ENCODE results near the gene RUNX1.

The RUNX1 gene

GRCh38 chr21:34935898-34936297 is 113.2 kb downstream of the RUNX1 start:
- Histone ChIP-seq H3K36me3 (ENCODE audit: low read depth) (no peaks in the 10 kb centered on the region), H3K4me1 (ENCODE audit: insufficient read depth, poor library complexity, severe bottlenecking) (peaks cover 27% of the 10 kb centered on the region)

GRCh38 chr21:34935452-34935851 is 113.7 kb downstream of the RUNX1 start:
- H3K4me3 ChIP-seq (ENCODE audit: severe bottlenecking) = no peak overlapping the region
- no peaks in the 10 kb centered on the region for H3K9me3 ChIP-seq (ENCODE audit: severe bottlenecking)
- TF ChIP-seq CTCF (IDR thresholded peaks at IDR 0.05; ENCODE audit: poor library complexity, severe bottlenecking) = no peak
- no peaks in the 10 kb centered on the region for H3K36me3 ChIP-seq (ENCODE audit: low read depth)
- ATAC-seq (ENCODE audit: low read depth) = peak; percentile 71
- no peaks in the 10 kb centered on the region for H3K27me3 ChIP-seq (ENCODE audit: insufficient read depth, poor library complexity, severe bottlenecking)
- no peak for DNase-seq (ENCODE audit: low spot score)
- H3K27ac ChIP-seq (ENCODE audit: poor library complexity, severe bottlenecking) = no peak overlapping the region
- H3K4me1 ChIP-seq (ENCODE audit: insufficient read depth, poor library complexity, severe bottlenecking) = peaks cover 27% of the 10 kb centered on the region

More at GRCh38 chr21:34935898-34936297, 113.2 kb downstream of the RUNX1 start:
- no peak for ATAC-seq (ENCODE audit: low read depth)
- DNase-seq (ENCODE audit: low spot score) = no peak
- H3K27me3 ChIP-seq (ENCODE audit: insufficient read depth, poor library complexity, severe bottlenecking) = no peaks in the 10 kb centered on the region
- no peaks in the 10 kb centered on the region for H3K9me3 ChIP-seq (ENCODE audit: severe bottlenecking)
- H3K27ac ChIP-seq (ENCODE audit: poor library complexity, severe bottlenecking) = no peak overlapping the region
- H3K4me3 ChIP-seq (ENCODE audit: severe bottlenecking) = no peak overlapping the region
- no peak for TF ChIP-seq CTCF (IDR thresholded peaks at IDR 0.05; ENCODE audit: poor library complexity, severe bottlenecking)

GRCh38 chr21:34934350-34934749 is 114.8 kb downstream of the RUNX1 start:
- Histone ChIP-seq H3K27me3 (ENCODE audit: insufficient read depth, poor library complexity, severe bottlenecking) (no peaks in the 10 kb centered on the region), H3K36me3 (ENCODE audit: low read depth) (no peaks in the 10 kb centered on the region), H3K4me1 (ENCODE audit: insufficient read depth, poor library complexity, severe bottlenecking) (peaks cover 22% of the 10 kb centered on the region), H3K27ac (ENCODE audit: poor library complexity, severe bottlenecking) (no peak overlapping the region), H3K4me3 (ENCODE audit: severe bottlenecking) (no peak overlapping the region), H3K9me3 (ENCODE audit: severe bottlenecking) (no peaks in the 10 kb centered on the region)
- ATAC-seq (ENCODE audit: low read depth) (no peak), DNase-seq (ENCODE audit: low spot score) (no peak)
- TF ChIP-seq CTCF (IDR thresholded peaks at IDR 0.05; ENCODE audit: poor library complexity, severe bottlenecking) = no peak

GRCh38 chr21:34933609-34934335 is 115.3 kb downstream of the RUNX1 start:
- no peaks in the 10 kb centered on the region for H3K36me3 ChIP-seq (ENCODE audit: low read depth)
- H3K4me1 ChIP-seq (ENCODE audit: insufficient read depth, poor library complexity, severe bottlenecking) = peaks cover 18% of the 10 kb centered on the region
- no peak overlapping the region for H3K27ac ChIP-seq (ENCODE audit: poor library complexity, severe bottlenecking)
- ATAC-seq (ENCODE audit: low read depth) = no peak
- H3K27me3 ChIP-seq (ENCODE audit: insufficient read depth, poor library complexity, severe bottlenecking) = no peaks in the 10 kb centered on the region
- no peaks in the 10 kb centered on the region for H3K9me3 ChIP-seq (ENCODE audit: severe bottlenecking)
- no peak for DNase-seq (ENCODE audit: low spot score)
- no peak overlapping the region for H3K4me3 ChIP-seq (ENCODE audit: severe bottlenecking)
- TF ChIP-seq CTCF (IDR thresholded peaks at IDR 0.05; ENCODE audit: poor library complexity, severe bottlenecking) = no peak

GRCh38 chr21:34932233-34932632 is 116.9 kb downstream of the RUNX1 start:
- no peak for TF ChIP-seq CTCF (IDR thresholded peaks at IDR 0.05; ENCODE audit: poor library complexity, severe bottlenecking)
- no peak for ATAC-seq (ENCODE audit: low read depth)
- no peak overlapping the region for H3K27ac ChIP-seq (ENCODE audit: poor library complexity, severe bottlenecking)
- H3K9me3 ChIP-seq (ENCODE audit: severe bottlenecking) = no peaks in the 10 kb centered on the region
- no peaks in the 10 kb centered on the region for H3K36me3 ChIP-seq (ENCODE audit: low read depth)
- no peaks in the 10 kb centered on the region for H3K27me3 ChIP-seq (ENCODE audit: insufficient read depth, poor library complexity, severe bottlenecking)
- DNase-seq (ENCODE audit: low spot score) = no peak
- peaks cover 4% of the 10 kb centered on the region for H3K4me1 ChIP-seq (ENCODE audit: insufficient read depth, poor library complexity, severe bottlenecking)
- H3K4me3 ChIP-seq (ENCODE audit: severe bottlenecking) = no peak overlapping the region

All from RWPE2 (cell line).